ENCODE results near the gene STK26. TPM values are rescaled to one million over a fixed set of nuclear protein-coding genes. Genes with fewer than 3 reads are reported as not detected.

STK26 gene
- total and polyA plus RNA-seq, 2 of the 13 experiments (the other 11 are each of a cell fraction or from before 2014, with no cell fraction given) = 16.9 to 47.9 TPM

- no peak for ATAC-seq
- peak overlapping the region; percentile 18; the same call in 1 of the 2 replicates for H3K4me2 ChIP-seq (ENCODE audit: low read depth, low read length)
- H3K4me1 ChIP-seq (ENCODE audit: insufficient read depth, low read length) = no peaks in the 10 kb centered on the region
- no peak overlapping the region for H3K27ac ChIP-seq (ENCODE audit: extremely low read length, insufficient read depth, low read length)
- peak; percentile 0 for DNase-seq (ENCODE audit: low spot score)
- H3K36me3 ChIP-seq (replicated peaks in 1 of 2; ENCODE audit: control insufficient read depth in 1 of 2, insufficient read depth in 2 of 2, low read length in 2 of 2) = no peaks in the 10 kb centered on the region
- CTCF ChIA-PET (ENCODE audit: low intra/inter-chr PET ratio, low total read pairs) = no interaction called here
- POLR2A ChIA-PET = no interaction called here
- no peaks in the 10 kb centered on the region for H3K79me2 ChIP-seq (ENCODE audit: insufficient read depth, low read length)
- 0% methylated on average over 1 of the region's 3 CpGs for WGBS (ENCODE audit: low lambda C conversion rate)
- H3K9me3 ChIP-seq (ENCODE audit: low read length) = no peaks in the 10 kb centered on the region
- BruUV-seq (replicated peaks) = no TSS peak
- FAIRE-seq = no peak
- intact Hi-C loops (cut with micrococcal nuclease; ENCODE audit: unreplicated experiment) (no loop called here), in situ Hi-C loops (cut with HindIII; ENCODE audit: extremely low pct_ligation_motif_present, low pct_unique_long_range_greater_than_20kb) (no loop called here)
- H3K27me3 ChIP-seq (ENCODE audit: control insufficient read depth in 1 of 2, insufficient read depth in 2 of 2, low read length in 2 of 2) = no peaks in the 10 kb centered on the region
- H4K20me1 ChIP-seq (ENCODE audit: insufficient read depth, low read length) = no peaks in the 10 kb centered on the region
- no peak overlapping the region for H2AFZ ChIP-seq (ENCODE audit: low read length)
- H3K9ac ChIP-seq (ENCODE audit: insufficient read depth, low read depth, low read length) = no peak overlapping the region
- no peak overlapping the region for H3K4me3 ChIP-seq (replicated peaks in 1 of 3; ENCODE audit: insufficient read depth in 1 of 3, low read depth in 2 of 3, low read length in 3 of 3)
- TF ChIP-seq ZNF607 (CRISPR knock-in tag; IDR thresholded peaks at IDR 0.05; ENCODE audit: borderline replicate concordance) (no peak), ZNF770 (CRISPR knock-in tag; IDR thresholded peaks at IDR 0.05) (no peak), ATM (IDR thresholded peaks at IDR 0.05; ENCODE audit: borderline replicate concordance) (no peak), KDM2A (CRISPR knock-in tag; IDR thresholded peaks at IDR 0.05; ENCODE audit: borderline replicate concordance, low read depth) (no peak), ZNF558 (CRISPR knock-in tag; IDR thresholded peaks at IDR 0.05; ENCODE audit: borderline replicate concordance) (no peak), ZNF367 (CRISPR knock-in tag; IDR thresholded peaks at IDR 0.05; ENCODE audit: borderline replicate concordance) (no peak), HMG20B (CRISPR knock-in tag; conservative IDR thresholded peaks at IDR 0.05) (no peak), HDAC6 (IDR thresholded peaks at IDR 0.05; ENCODE audit: low read depth, low read length) (no peak), ZHX1 (CRISPR knock-in tag; IDR thresholded peaks at IDR 0.05; ENCODE audit: low read depth) (no peak), ZKSCAN5 (CRISPR knock-in tag; IDR thresholded peaks at IDR 0.05) (no peak), ZMYM2 (CRISPR knock-in tag; IDR thresholded peaks at IDR 0.05) (no peak), PHF20 (CRISPR knock-in tag; IDR thresholded peaks at IDR 0.05) (no peak), PRDM10 (CRISPR knock-in tag; IDR thresholded peaks at IDR 0.05; ENCODE audit: low read depth) (no peak), HDAC2 (CRISPR knock-in tag; IDR thresholded peaks at IDR 0.05) (no peak), GPBP1L1 (CRISPR knock-in tag; IDR thresholded peaks at IDR 0.05) (no peak)
Measured at GRCh38 chrX:132119283-132119682, 96.2 kb downstream of the STK26 start.
